ENCODE measurements around the gene ABCF2.

The ABCF2 gene

GRCh38 chr7:151252561-151252835 is 25.5 kb upstream of the ABCF2 start:
- no peak for DNase-seq

GRCh38 chr7:151251689-151252560 is 24.9 kb upstream of the ABCF2 start:
- peak in 2 of 3 donors; percentile 27 to 62 for DNase-seq

- DNase-seq: no peak
These were observed 24.3 kb upstream of the ABCF2 start for GRCh38 chr7:151251328-151251688.

GRCh38 chr7:151250181-151251132 is 23.5 kb upstream of the ABCF2 start:
- DNase-seq: peak in 1 of 3 donors; percentile 18

- peak in 1 of 3 donors; percentile 26 for DNase-seq
These were observed 22.7 kb upstream of the ABCF2 start for GRCh38 chr7:151249732-151250072.

GRCh38 chr7:151249034-151249731 is 22.2 kb upstream of the ABCF2 start:
- peak; percentile 74 to 79 (median 77) for DNase-seq

- peak in 2 of 3 donors; percentile 32 to 62 for DNase-seq
These were observed 21.5 kb upstream of the ABCF2 start, which contains the start of gene SMARCD3 for GRCh38 chr7:151248346-151249033. SMARCD3 (minus strand) TSS chr7:151248694; CDS start chr7:151248562, 132 bp downstream.

- DNase-seq: peak in 1 of 3 donors; percentile 14
These were observed 20.8 kb upstream of the ABCF2 start for GRCh38 chr7:151247611-151248345.

- DNase-seq: no peak
These were observed 20.0 kb upstream of the ABCF2 start for GRCh38 chr7:151246851-151247580.

GRCh38 chr7:151246102-151246850 is 19.3 kb upstream of the ABCF2 start:
- DNase-seq: no peak

GRCh38 chr7:151245360-151246101 is 18.5 kb upstream of the ABCF2 start:
- peak; percentile 47 to 83 (median 60) for DNase-seq

- no peak for DNase-seq
These were observed 17.9 kb upstream of the ABCF2 start for GRCh38 chr7:151244841-151245346.

- DNase-seq: peak; percentile 67 to 79 (median 78)
These were observed 17.3 kb upstream of the ABCF2 start for GRCh38 chr7:151244196-151244840.

GRCh38 chr7:151243408-151244195 is 16.6 kb upstream of the ABCF2 start:
- peak in 2 of 3 donors; percentile 15 to 31 for DNase-seq

- no peak for DNase-seq
These were observed 16.0 kb upstream of the ABCF2 start for GRCh38 chr7:151243045-151243349.

GRCh38 chr7:151242159-151243044 is 15.4 kb upstream of the ABCF2 start:
- no peak for DNase-seq

GRCh38 chr7:151241755-151242096 is 14.7 kb upstream of the ABCF2 start:
- no peak for DNase-seq
